NB4 (cell line): ENCODE results near the gene SRXN1.

ENCODE experiments used
- MAX ChIP-seq: IDR thresholded peaks from 2 replicates; pipeline ENCODE4 v1.6.1; 2011; ENCODE audit warnings: low read depth, low read length
- MYC ChIP-seq: IDR thresholded peaks from 2 replicates; pipeline ENCODE4 v1.6.1; 2011; ENCODE audit warnings: low read depth, low read length
- POLR2A ChIP-seq: IDR thresholded peaks from 2 replicates; pipeline ENCODE4 v1.6.1; 2011; ENCODE audit warnings: mild to moderate bottlenecking; ENCODE audit not compliant: insufficient read length; ENCODE audit errors: extremely low read depth
- TF ChIP-seq, protein P1 (sequence below): IDR thresholded peaks from one replicate; pipeline ENCODE4 v1.5.1; 2012; ENCODE audit warnings: low read depth, low read length

GRCh38 chr20:611843-612185, 41.2 kb downstream of the SRXN1 start:
- TF ChIP-seq, protein P1, sequence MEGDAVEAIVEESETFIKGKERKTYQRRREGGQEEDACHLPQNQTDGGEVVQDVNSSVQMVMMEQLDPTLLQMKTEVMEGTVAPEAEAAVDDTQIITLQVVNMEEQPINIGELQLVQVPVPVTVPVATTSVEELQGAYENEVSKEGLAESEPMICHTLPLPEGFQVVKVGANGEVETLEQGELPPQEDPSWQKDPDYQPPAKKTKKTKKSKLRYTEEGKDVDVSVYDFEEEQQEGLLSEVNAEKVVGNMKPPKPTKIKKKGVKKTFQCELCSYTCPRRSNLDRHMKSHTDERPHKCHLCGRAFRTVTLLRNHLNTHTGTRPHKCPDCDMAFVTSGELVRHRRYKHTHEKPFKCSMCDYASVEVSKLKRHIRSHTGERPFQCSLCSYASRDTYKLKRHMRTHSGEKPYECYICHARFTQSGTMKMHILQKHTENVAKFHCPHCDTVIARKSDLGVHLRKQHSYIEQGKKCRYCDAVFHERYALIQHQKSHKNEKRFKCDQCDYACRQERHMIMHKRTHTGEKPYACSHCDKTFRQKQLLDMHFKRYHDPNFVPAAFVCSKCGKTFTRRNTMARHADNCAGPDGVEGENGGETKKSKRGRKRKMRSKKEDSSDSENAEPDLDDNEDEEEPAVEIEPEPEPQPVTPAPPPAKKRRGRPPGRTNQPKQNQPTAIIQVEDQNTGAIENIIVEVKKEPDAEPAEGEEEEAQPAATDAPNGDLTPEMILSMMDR = no peak
- TF ChIP-seq POLR2A (no peak), MYC (no peak), MAX (no peak)
